Activated B cell treated with CpG ODN at 0.5 μM for 24 hours (primary cell): Measurements from ENCODE around the gene GSE1. TPM values are rescaled to one million over a fixed set of nuclear protein-coding genes. Genes with fewer than 3 reads are reported as not detected.

Experiments used
- ATAC-seq: fragments of 200-7000 bp; cut with Tn5 transposase; one replicate; pipeline ENCODE4 v1.10.0; 2021; ENCODE audit warnings: low read depth, mild to moderate bottlenecking, moderate library complexity
- CTCF ChIA-PET: fragments of 350-600 bp; sonication (Branson Sonifier 250); formaldehyde crosslinking; loops from one replicate; lab custom pipeline; 2021; ENCODE audit warnings: antibody characterized with exemption; lab: Charles Lee
- POLR2A ChIA-PET: fragments of 350-600 bp; sonication (Branson Sonifier 250); formaldehyde crosslinking; loops from one replicate; lab custom pipeline; 2021; ENCODE audit warnings: antibody characterized with exemption; lab: Charles Lee
- DNase-seq: peaks from one replicate; pipeline ENCODE4 v3.0.0; 2022
- H3K27ac Mint-ChIP-seq: one replicate; pipeline ENCODE4 v1.8.0; 2020; ENCODE audit warnings: mixed read lengths
- H3K27me3 Mint-ChIP-seq: one replicate; pipeline ENCODE4 v1.8.0; 2021; ENCODE audit warnings: mixed read lengths
- H3K36me3 Mint-ChIP-seq: one replicate; pipeline ENCODE4 v1.8.0; 2021; ENCODE audit warnings: low read depth, mixed read lengths
- H3K4me1 Mint-ChIP-seq: one replicate; pipeline ENCODE4 v1.8.0; 2021; ENCODE audit warnings: mixed read lengths
- H3K4me3 Mint-ChIP-seq: one replicate; pipeline ENCODE4 v1.8.0; 2020; ENCODE audit warnings: mild to moderate bottlenecking, mixed read lengths
- H3K9me3 Mint-ChIP-seq: one replicate; pipeline ENCODE4 v1.8.0; 2020; ENCODE audit warnings: mixed read lengths
- intact Hi-C: fragments of 100-400 bp; cut with micrococcal nuclease; formaldehyde crosslinking; loops from one replicate; pipeline ENCODE4 v1.15.1; 2024
- total RNA-seq: library from RNA; stranded (reverse); gene quantifications from 2 replicates; pipeline ENCODE4 v1.2.3, GENCODE V29; 2022
- TF ChIP-seq, protein P1 (sequence below): fragments of 200-600 bp; IDR thresholded peaks from one replicate; pipeline ENCODE4 v1.8.0; 2022; ENCODE audit warnings: antibody characterized with exemption, mild to moderate bottlenecking

The GSE1 gene
- total RNA-seq, 1 donor from 2014 or later, result 48.3 TPM

DNA sequence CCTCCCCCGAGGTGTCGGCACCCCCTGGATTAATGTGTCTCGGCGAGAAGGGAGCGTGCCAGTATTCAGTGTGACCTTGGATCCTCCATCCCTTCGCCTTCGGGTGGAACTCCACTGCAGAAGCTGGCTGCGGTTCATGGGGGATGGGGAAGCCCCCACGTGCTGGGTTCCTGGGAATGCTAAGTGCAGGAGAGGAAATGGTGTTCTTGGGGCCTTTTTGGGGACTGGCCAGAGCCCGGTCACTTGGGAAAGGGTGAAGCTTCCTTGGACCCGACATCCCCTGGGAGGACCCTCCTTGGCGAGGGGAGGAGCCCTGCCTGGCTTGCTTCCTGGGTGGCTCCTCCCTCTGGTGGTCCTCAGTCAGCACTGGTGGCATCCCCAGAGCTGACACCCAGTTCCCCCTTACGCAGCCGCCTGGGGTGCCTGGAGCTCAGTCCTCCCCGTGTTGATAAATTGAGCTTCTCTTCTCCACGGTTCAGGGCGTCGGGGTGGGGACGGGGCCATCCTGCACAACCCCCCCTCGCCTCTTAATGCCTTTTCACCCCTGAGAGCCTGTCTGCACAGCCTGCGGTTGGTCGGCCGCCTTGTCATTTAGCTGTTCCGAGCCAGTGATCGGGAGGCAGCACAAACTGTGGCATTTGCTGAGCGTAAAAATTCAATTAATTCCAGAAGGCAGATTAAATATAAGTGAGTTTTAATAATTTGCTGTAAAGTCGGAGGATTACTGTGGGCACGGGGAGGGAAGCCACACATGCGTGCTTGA lies 30.7 kb upstream of the GSE1 start:
- ChIA-PET POLR2A (interaction anchor here (0.6 kb wide), 1 partner anchor 31 kb away, joined by 4 read pairs; no protein-coding TSS in a partner anchor), CTCF (no interaction called here)
- Mint-ChIP-seq H3K4me1 (peaks cover 30% of the 10 kb centered on the region), H3K27me3 (no peaks in the 10 kb centered on the region), H3K27ac (no peak overlapping the region), H3K9me3 (no peaks in the 10 kb centered on the region), H3K4me3 (no peak overlapping the region), H3K36me3 (peaks cover 1% of the 10 kb centered on the region)
- no peak for DNase-seq
- TF ChIP-seq, protein P1, sequence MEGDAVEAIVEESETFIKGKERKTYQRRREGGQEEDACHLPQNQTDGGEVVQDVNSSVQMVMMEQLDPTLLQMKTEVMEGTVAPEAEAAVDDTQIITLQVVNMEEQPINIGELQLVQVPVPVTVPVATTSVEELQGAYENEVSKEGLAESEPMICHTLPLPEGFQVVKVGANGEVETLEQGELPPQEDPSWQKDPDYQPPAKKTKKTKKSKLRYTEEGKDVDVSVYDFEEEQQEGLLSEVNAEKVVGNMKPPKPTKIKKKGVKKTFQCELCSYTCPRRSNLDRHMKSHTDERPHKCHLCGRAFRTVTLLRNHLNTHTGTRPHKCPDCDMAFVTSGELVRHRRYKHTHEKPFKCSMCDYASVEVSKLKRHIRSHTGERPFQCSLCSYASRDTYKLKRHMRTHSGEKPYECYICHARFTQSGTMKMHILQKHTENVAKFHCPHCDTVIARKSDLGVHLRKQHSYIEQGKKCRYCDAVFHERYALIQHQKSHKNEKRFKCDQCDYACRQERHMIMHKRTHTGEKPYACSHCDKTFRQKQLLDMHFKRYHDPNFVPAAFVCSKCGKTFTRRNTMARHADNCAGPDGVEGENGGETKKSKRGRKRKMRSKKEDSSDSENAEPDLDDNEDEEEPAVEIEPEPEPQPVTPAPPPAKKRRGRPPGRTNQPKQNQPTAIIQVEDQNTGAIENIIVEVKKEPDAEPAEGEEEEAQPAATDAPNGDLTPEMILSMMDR, result no peak
- intact Hi-C loops, result no loop called here
- ATAC-seq, result peak; percentile 34

DNA sequence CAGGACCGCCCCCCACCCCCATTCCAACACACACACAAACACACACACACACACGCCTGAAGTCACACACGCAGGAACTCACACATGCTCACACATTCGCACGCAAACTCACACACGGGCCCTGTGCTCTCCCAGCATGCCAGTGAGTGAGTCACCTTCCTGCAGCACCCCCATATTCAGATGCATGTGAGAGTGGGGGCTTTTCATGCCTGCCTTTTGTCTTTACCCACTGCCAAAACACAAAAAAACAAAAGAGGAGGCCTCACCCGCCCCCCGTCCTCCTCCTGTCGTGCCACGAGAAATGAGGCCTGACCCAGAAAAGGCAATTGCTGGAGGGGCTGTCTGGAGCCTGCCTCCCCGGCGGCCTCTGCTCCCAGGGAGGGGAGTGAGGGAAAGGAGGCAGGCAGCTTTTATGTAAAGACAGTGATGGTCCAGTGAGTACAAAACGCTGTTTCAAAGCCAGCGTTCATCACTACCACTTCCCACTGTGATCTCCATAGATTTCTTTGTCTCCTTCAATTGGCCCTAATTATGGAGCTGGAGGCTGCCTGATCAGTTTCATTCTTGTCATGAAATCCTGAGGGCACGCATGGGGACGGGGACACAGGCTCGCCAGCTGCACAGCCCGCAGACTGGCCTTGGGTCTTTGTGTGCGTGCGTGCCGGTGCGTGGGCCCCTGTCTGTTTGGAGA lies 29.5 kb upstream of the GSE1 start:
- ATAC-seq, result no peak
- TF ChIP-seq, protein P1, result no peak
- H3K27me3 Mint-ChIP-seq, result no peaks in the 10 kb centered on the region
- DNase-seq, result no peak
- CTCF ChIA-PET, result no interaction called here
- H3K27ac Mint-ChIP-seq, result no peak overlapping the region
- H3K4me3 Mint-ChIP-seq, result no peak overlapping the region
- peaks cover 1% of the 10 kb centered on the region for H3K36me3 Mint-ChIP-seq
- POLR2A ChIA-PET, result no interaction called here
- H3K4me1 Mint-ChIP-seq, result peaks cover 28% of the 10 kb centered on the region
- H3K9me3 Mint-ChIP-seq, result no peaks in the 10 kb centered on the region
- intact Hi-C loops, result no loop called here

DNA sequence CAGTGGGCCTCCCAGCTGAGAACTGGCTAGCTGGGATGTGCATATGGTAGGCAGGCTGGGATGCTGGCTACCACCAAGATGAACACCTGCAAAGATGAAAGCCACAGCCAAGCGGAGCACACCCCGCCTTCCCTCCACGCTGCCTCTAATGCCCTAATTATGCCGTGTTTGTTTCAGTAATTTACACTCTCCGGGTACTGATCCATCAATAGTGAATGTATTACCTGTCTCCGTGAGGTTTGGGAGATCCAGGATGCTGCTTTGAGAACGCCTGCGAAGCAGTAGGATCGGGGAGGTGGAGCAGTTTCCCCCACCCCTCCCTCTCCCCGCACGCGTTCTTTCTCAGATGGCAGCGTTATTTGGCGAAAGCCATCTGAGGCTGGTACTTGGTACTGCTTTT lies 28.9 kb upstream of the GSE1 start:
- H3K36me3 Mint-ChIP-seq, result peaks cover 1% of the 10 kb centered on the region
- peaks cover 21% of the 10 kb centered on the region for H3K4me1 Mint-ChIP-seq
- ATAC-seq, result no peak
- H3K9me3 Mint-ChIP-seq, result no peaks in the 10 kb centered on the region
- no peak overlapping the region for H3K4me3 Mint-ChIP-seq
- no peak for DNase-seq
- no peak overlapping the region for H3K27ac Mint-ChIP-seq
- ChIA-PET CTCF (no interaction called here), POLR2A (no interaction called here)
- no peaks in the 10 kb centered on the region for H3K27me3 Mint-ChIP-seq
- TF ChIP-seq, protein P1, result no peak
- intact Hi-C loops, result no loop called here

DNA sequence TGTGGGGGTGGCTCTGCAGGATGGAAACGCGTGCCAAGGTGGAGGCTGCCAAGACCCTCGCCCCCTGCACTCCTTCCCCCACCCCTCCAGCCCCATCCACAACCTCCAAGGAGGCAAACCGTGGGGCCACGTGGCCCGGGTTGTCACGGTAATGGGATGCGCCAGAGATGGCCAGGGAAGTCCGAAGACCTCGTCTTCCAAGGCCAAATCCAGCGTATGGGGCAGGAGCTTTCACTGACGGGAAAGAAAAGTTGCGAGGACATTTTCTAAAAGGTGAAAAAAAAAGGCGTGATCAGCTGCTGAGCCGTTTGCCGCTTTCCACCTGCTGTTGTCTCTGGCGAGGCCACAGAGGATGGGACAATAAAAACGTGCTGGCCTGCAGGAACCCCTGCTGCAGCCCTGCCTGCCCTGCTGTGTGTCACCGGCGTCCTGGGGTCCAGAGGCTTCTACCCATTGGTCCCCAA lies 28.3 kb upstream of the GSE1 start:
- H3K4me1 Mint-ChIP-seq, result peaks cover 17% of the 10 kb centered on the region
- CTCF ChIA-PET, result no interaction called here
- TF ChIP-seq, protein P1, result no peak

DNA sequence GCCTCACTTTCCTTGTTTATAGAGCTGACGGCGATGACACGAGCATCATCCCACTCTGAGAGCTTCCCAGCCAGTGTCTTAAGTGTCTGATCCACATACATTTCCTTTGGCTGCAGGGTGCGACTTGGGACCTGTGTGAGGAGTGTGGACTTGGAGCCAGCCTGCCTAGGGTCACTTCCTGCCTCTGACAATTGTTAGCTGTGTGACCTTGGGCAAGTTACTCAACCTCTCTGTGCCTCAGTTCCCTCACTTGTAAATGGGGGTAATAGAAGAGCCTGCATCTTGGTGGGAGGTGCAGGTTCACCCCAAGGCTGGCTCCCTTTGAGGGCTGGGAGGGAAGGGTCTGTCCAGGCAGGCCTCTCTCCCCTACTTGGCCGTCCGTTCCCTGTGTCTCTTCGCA lies 27.4 kb upstream of the GSE1 start:
- CTCF ChIA-PET, result no interaction called here
- Mint-ChIP-seq H3K4me3 (no peak overlapping the region), H3K4me1 (peaks cover 14% of the 10 kb centered on the region), H3K27me3 (no peaks in the 10 kb centered on the region), H3K36me3 (peaks cover 1% of the 10 kb centered on the region), H3K9me3 (no peaks in the 10 kb centered on the region), H3K27ac (no peak overlapping the region)
- POLR2A ChIA-PET, result no interaction called here
- ATAC-seq, result no peak
- intact Hi-C loops, result loop anchor here (1.0 kb wide), 1 partner anchor 9 kb away; no protein-coding TSS in a partner anchor
- TF ChIP-seq, protein P1, result no peak
- no peak for DNase-seq

More for the DNA sequence above, 28.3 kb upstream of the GSE1 start:
- no peaks in the 10 kb centered on the region for H3K27me3 Mint-ChIP-seq
- no peak for DNase-seq
- intact Hi-C loops, result loop anchor here (1.0 kb wide), 1 partner anchor 9 kb away; no protein-coding TSS in a partner anchor
- peaks cover 1% of the 10 kb centered on the region for H3K36me3 Mint-ChIP-seq
- H3K27ac Mint-ChIP-seq, result no peak overlapping the region
- POLR2A ChIA-PET, result no interaction called here
- ATAC-seq, result no peak
- H3K4me3 Mint-ChIP-seq, result no peak overlapping the region
- no peaks in the 10 kb centered on the region for H3K9me3 Mint-ChIP-seq
